GM12874 (cell line): ENCODE measurements around the gene PLEKHM1.

Source experiments
- TF ChIP-seq, protein P1 (sequence below): IDR thresholded peaks from 2 replicates; pipeline ENCODE4 v1.5.1; 2011; ENCODE audit warnings: low read depth, mild to moderate bottlenecking, control low read depth, low read length, moderate library complexity; ENCODE audit not compliant: insufficient read depth

The PLEKHM1 gene

GRCh38 chr17:45426561-45426960, 64.0 kb downstream of the PLEKHM1 start:
- TF ChIP-seq, protein P1, sequence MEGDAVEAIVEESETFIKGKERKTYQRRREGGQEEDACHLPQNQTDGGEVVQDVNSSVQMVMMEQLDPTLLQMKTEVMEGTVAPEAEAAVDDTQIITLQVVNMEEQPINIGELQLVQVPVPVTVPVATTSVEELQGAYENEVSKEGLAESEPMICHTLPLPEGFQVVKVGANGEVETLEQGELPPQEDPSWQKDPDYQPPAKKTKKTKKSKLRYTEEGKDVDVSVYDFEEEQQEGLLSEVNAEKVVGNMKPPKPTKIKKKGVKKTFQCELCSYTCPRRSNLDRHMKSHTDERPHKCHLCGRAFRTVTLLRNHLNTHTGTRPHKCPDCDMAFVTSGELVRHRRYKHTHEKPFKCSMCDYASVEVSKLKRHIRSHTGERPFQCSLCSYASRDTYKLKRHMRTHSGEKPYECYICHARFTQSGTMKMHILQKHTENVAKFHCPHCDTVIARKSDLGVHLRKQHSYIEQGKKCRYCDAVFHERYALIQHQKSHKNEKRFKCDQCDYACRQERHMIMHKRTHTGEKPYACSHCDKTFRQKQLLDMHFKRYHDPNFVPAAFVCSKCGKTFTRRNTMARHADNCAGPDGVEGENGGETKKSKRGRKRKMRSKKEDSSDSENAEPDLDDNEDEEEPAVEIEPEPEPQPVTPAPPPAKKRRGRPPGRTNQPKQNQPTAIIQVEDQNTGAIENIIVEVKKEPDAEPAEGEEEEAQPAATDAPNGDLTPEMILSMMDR = no peak

GRCh38 chr17:45425984-45426413, 64.5 kb downstream of the PLEKHM1 start:
- TF ChIP-seq, protein P1 = no peak; the same call in 1 of the 2 replicates

DNA sequence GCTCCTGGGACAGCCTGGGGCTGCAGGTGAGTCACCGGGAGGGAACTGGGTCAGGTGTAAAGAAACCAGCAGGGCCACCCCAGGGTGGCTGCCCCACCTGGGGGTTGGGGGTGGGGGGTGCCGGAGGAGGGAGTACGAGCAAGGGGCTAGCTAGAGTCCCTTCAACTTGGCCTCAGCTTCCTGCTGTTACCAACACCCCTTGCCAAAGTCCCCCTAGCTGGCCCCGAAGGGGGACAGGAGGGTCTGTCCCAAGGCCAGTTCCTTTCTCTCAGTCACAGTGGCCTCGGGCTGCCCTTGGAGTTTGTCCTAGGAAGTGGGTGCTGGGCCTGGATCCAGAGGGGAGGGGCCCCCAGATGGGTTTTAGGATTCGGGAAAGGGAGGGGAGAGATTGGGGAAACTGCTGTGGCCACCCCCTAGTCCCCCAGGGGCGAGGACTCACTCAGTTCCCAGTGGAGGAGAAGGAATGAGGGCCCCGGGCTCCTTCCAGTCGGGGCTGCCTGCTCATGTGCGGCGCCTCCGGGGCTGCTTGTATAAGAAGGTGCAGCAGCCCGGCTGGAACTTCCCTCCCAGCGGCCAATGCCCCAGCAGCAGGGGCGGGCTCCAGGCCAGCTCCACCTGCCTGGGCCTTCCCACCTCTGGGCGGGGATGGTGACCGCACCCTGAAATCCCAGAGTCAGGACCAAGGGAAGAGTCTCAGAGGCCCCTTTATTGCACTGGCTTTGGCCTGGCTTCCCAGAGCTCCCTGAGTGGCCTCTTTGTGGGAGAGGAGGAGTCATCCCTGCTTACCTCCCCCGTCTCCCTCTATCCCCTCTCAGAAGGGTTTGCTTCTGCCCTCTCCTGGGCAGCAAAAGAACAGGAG, 65.2 kb downstream of the PLEKHM1 start:
- TF ChIP-seq, protein P1 = 0 out of 2 replicates have a peak, but pooled peaks have one; percentile 24

DNA sequence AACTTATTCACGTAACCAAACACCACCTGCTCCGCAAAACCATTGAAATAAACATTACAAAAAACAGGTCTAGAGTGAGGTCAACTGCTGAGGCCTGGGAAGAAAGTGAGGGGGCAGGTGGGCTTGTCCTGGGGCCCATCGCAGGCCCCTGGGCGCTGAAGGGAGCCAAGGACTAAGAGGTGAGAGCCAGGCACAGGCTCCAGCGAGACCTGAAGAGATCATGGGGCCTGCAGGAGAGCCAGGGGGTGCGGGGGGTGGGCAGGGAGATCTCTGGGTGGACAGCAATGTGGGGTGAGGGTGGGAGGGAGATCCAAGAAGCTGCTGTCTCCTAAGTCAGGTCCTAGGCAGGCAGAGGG, 65.8 kb downstream of the PLEKHM1 start:
- TF ChIP-seq, protein P1 = no peak

DNA sequence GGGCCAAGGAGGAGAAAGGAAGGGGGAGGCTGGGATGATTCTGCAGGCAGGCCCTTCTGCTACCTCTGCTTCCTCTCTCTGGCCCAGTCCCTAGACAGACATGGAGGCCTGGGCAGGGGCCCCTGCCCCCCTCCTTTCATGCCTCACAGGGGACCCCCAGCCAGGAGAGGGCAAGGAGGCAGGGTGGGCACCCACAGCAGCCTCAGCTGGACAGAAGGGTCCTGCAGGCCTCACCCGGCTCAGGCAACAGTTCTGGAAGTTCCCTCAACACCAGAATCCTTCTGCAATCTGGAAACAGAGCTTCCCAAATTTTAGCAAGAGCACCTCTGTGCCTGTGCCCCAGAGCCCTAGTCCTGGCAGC, 66.6 kb downstream of the PLEKHM1 start:
- TF ChIP-seq, protein P1 = no peak

- TF ChIP-seq, protein P1 = no peak
Observed at GRCh38 chr17:45423304-45423974, 67.1 kb downstream of the PLEKHM1 start.

DNA sequence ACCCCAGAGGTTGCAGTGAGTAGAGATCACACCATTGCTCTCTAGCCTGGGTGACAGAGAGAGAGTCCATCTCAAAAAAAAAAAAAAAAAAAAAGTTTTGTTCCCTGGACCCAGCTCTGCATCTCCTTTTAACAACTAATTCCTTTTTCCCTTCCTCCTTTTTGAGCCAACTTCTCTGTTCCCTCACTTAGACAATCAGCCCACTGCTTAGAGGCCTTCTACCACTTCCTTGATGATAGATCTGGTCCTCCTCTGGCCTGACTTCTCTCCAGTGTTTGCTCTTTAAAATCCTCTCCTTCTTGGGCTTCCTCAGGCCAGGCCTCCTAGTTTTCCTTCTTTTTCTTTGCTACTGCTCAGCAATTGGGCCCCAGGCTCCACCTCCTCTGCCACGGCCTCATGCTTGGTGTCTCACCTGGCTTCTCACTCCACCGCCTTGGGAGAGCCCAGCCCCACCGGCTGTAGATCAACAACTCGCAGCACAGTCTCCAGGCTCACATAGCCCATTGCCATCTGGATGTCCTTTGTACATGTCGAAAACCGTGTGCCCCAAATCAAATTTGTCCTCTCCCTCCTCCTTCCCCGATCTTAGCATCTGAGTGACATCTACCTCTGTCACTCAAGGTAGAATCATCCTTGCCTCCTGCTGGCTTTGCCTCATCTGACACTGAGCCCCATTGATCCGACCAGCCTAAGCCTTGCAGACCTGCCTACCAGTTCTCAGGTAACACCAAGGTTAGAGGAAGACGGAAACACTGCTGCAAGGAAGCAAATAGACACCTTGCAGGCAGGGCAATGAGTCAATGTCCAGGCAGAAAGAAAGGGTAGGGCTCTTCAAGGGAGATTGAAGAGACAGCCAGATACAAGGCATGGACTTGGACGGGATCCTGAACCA, 75.3 kb downstream of the PLEKHM1 start:
- TF ChIP-seq, protein P1 = no peak
